ENCODE measurements around the gene SEMA4B.
"Not testable (repeated sequence)": the region's sequence is repeated elsewhere in the genome, so short reads cannot be mapped to it uniquely, and the experiment has no call there.

SEMA4B gene

DNA sequence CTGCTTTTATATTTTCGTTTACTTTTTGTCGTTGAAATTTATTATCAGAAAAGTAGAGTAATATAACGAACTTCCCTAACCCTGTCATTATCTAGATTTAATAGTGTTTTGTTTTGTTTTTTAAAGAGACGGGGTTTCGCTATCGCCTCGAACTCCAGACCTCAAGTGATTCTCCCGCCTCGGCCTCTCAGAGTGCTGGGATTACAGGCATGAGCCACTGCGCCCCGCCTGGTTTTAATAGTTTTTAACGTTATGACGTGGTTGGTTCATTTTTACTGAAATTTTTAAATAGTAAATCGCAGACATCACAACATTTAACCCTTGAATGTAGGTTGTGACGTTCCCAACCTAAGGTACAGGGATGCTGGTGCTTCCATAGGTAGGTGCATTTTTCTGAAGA, 65.4 kb downstream of the SEMA4B start:
- peaks cover 36% of the 10 kb centered on the region for H3K4me1 ChIP-seq (ENCODE audit: low read depth, poor library complexity, severe bottlenecking)
- H2AFZ ChIP-seq (ENCODE audit: low read depth): peak overlapping the region; percentile 86
- peak overlapping the region; percentile 86 for H3K9ac ChIP-seq
- TF ChIP-seq, protein P1, sequence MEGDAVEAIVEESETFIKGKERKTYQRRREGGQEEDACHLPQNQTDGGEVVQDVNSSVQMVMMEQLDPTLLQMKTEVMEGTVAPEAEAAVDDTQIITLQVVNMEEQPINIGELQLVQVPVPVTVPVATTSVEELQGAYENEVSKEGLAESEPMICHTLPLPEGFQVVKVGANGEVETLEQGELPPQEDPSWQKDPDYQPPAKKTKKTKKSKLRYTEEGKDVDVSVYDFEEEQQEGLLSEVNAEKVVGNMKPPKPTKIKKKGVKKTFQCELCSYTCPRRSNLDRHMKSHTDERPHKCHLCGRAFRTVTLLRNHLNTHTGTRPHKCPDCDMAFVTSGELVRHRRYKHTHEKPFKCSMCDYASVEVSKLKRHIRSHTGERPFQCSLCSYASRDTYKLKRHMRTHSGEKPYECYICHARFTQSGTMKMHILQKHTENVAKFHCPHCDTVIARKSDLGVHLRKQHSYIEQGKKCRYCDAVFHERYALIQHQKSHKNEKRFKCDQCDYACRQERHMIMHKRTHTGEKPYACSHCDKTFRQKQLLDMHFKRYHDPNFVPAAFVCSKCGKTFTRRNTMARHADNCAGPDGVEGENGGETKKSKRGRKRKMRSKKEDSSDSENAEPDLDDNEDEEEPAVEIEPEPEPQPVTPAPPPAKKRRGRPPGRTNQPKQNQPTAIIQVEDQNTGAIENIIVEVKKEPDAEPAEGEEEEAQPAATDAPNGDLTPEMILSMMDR (conservative IDR thresholded peaks at IDR 0.05; ENCODE audit: low read depth, low read length): no peak
- H3K36me3 ChIP-seq (ENCODE audit: insufficient read depth): no peaks in the 10 kb centered on the region; the same call in 1 of the 2 replicates
- peak overlapping the region; percentile 69 for H3K27ac ChIP-seq
- peaks cover 46% of the 10 kb centered on the region for H3K79me2 ChIP-seq (ENCODE audit: insufficient read depth, low read depth)
- 0 out of 2 replicates have a peak, but pooled peaks cover 18% of the 10 kb centered on the region for H4K20me1 ChIP-seq (ENCODE audit: insufficient read depth)
- no peaks in the 10 kb centered on the region for H3K27me3 ChIP-seq (ENCODE audit: insufficient read depth, low read depth)
- H3K4me2 ChIP-seq: peak overlapping the region; percentile 93
- peak overlapping the region; percentile 36 for H3K4me3 ChIP-seq (IDR thresholded peaks at IDR 0.05; ENCODE audit: insufficient read depth, low read depth, low read length)

DNA sequence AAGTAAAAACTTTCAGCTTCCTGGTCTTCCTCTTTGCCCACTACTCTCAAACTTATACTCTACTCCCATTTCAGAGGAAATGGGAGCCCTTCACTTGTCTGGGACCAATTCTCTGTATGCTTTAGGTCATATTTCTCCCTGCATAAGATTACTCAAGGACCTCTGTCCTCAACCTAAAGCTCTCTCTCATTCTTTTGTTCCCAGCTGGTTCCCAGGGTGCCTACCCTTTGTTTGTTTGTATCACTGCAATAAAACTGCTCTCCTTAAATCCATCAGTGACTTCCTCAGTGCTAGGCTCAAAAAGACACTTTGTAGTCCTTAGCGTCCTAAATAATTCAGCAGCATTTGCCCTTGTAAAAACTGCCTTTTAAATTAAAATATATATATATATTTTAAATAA, 67.3 kb downstream of the SEMA4B start:
- H3K36me3 ChIP-seq (ENCODE audit: insufficient read depth): no peaks in the 10 kb centered on the region; the same call in 1 of the 2 replicates

DNA sequence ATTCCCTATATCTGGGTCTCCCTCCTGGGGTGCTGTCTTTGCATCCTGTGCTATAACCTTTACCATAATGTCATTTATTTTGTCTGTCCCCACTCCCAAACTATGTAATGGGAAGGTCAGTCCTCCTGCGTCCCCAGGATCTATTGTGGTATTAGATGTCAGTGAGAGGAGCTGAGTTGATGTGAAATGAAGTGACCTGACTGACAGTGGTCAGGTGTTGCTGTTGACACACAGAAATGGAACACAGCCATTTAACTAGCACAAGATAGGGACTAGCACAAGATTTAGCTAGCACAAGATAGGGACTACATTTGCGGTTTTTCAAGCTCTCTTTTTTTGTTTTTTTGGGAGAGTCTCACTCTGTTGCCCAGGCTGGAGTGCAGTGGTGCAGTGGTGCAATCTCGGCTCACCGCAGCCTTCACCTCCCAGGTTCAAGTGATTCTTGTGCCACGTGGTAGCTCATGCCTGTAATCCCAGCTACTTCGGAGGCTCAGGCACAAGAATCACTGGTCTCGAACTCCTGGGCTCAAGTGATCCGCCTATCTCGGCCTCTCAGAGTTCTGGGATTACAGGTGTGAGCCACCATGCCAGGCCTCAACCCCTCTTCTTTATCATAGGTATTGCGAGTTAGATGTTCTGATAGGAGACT, 69.5 kb downstream of the SEMA4B start:
- no peaks in the 10 kb centered on the region for H3K27me3 ChIP-seq (ENCODE audit: insufficient read depth, low read depth)
- H3K36me3 ChIP-seq (ENCODE audit: insufficient read depth): no peaks in the 10 kb centered on the region; the same call in 1 of the 2 replicates
- no peak overlapping the region for H3K9ac ChIP-seq
- no peak overlapping the region for H3K27ac ChIP-seq
- no peak overlapping the region for H3K4me2 ChIP-seq
- H3K79me2 ChIP-seq (ENCODE audit: insufficient read depth, low read depth): peaks cover 52% of the 10 kb centered on the region
- H3K4me3 ChIP-seq (IDR thresholded peaks at IDR 0.05; ENCODE audit: insufficient read depth, low read depth, low read length): no peak overlapping the region
- 0 out of 2 replicates have a peak, but pooled peaks cover 18% of the 10 kb centered on the region for H4K20me1 ChIP-seq (ENCODE audit: insufficient read depth)
- TF ChIP-seq, protein P1 (conservative IDR thresholded peaks at IDR 0.05; ENCODE audit: low read depth, low read length): no peak
- H3K4me1 ChIP-seq (ENCODE audit: low read depth, poor library complexity, severe bottlenecking): peaks cover 26% of the 10 kb centered on the region
- no peak overlapping the region for H2AFZ ChIP-seq (ENCODE audit: low read depth)

More for the DNA sequence above, 67.3 kb downstream of the SEMA4B start:
- Histone ChIP-seq H3K27ac (no peak overlapping the region), H3K9ac (no peak overlapping the region), H3K27me3 (ENCODE audit: insufficient read depth, low read depth) (no peaks in the 10 kb centered on the region), H3K4me1 (ENCODE audit: low read depth, poor library complexity, severe bottlenecking) (peaks cover 36% of the 10 kb centered on the region), H4K20me1 (ENCODE audit: insufficient read depth) (0 out of 2 replicates have a peak, but pooled peaks cover 18% of the 10 kb centered on the region), H3K79me2 (ENCODE audit: insufficient read depth, low read depth) (peaks cover 51% of the 10 kb centered on the region), H2AFZ (ENCODE audit: low read depth) (no peak overlapping the region), H3K4me3 (IDR thresholded peaks at IDR 0.05; ENCODE audit: insufficient read depth, low read depth, low read length) (no peak overlapping the region), H3K4me2 (peak overlapping the region; percentile 93; the same call in 1 of the 2 replicates)
- TF ChIP-seq, protein P1 (conservative IDR thresholded peaks at IDR 0.05; ENCODE audit: low read depth, low read length): no peak

DNA sequence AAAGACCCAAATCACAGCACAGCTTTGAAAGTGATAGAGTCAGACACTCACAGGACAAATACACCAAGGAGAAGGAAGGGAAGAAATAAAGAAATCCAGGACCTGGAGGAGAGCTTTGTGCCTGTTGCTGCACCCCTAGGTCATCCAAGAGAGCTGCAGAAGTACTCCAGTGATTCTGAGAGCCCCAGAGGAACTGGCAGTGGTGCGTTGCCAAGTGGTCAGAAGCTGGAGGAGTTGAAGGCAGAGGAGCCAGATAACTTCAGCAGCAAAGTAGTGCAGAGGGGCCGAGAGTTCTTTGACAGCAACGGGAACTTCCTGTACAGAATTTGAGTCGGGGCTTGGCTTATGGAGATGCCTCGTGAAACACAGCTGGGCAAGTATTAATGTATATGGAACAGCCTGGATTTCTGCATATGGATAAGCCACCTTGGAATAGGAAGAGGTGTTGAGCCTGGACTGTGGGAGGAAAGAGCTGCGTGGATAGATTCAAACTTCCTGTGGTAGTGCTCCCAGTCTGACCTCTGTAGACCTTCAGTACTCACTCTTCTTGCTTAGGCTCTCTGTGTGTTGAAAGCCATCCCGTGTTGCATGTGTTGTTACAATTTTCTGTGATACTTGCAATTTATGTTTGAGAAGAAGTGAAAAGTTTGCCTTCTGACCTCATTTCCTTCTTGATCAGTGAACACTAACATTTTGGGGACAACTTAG, 70.5 kb downstream of the SEMA4B start:
- TF ChIP-seq, protein P1 (conservative IDR thresholded peaks at IDR 0.05; ENCODE audit: low read depth, low read length): no peak
- peaks cover 44% of the 10 kb centered on the region for H3K79me2 ChIP-seq (ENCODE audit: insufficient read depth, low read depth)
- no peak overlapping the region for H3K9ac ChIP-seq
- no peak overlapping the region for H2AFZ ChIP-seq (ENCODE audit: low read depth)
- H3K4me3 ChIP-seq (IDR thresholded peaks at IDR 0.05; ENCODE audit: insufficient read depth, low read depth, low read length): no peak overlapping the region
- no peaks in the 10 kb centered on the region for H3K27me3 ChIP-seq (ENCODE audit: insufficient read depth, low read depth)
- no peak overlapping the region for H3K27ac ChIP-seq
- H3K36me3 ChIP-seq (ENCODE audit: insufficient read depth): no peaks in the 10 kb centered on the region; the same call in 1 of the 2 replicates
- peaks cover 24% of the 10 kb centered on the region for H3K4me1 ChIP-seq (ENCODE audit: low read depth, poor library complexity, severe bottlenecking)
- H3K4me2 ChIP-seq: no peak overlapping the region
- 0 out of 2 replicates have a peak, but pooled peaks cover 18% of the 10 kb centered on the region for H4K20me1 ChIP-seq (ENCODE audit: insufficient read depth)

DNA sequence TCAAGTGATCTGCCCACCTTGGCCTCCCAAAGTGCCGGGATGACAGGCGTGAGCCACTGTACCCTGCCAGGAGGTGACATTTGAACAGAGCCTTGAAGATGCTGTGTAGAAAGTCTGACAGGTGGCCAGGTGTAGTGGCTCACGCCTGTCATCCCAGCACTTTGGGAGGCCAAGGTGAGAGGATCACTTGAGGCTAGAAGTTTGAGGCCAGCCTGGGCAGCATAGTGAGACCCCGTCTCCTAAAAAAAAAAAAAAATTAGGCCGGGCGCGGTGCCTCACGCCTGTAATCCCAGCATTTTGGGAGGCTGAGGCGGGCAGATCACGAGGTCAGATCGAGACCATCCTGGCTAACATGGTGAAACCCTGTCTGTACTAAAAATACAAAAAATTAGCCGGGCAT, 77.3 kb downstream of the SEMA4B start:
- not testable (repeated sequence) for H3K79me2 ChIP-seq (ENCODE audit: insufficient read depth, low read depth); H4K20me1 ChIP-seq (ENCODE audit: insufficient read depth); H3K4me1 ChIP-seq (ENCODE audit: low read depth, poor library complexity, severe bottlenecking); H3K27ac ChIP-seq; H3K4me2 ChIP-seq; H2AFZ ChIP-seq (ENCODE audit: low read depth); H3K9ac ChIP-seq; H3K36me3 ChIP-seq (ENCODE audit: insufficient read depth); H3K4me3 ChIP-seq (IDR thresholded peaks at IDR 0.05; ENCODE audit: insufficient read depth, low read depth, low read length); H3K27me3 ChIP-seq (ENCODE audit: insufficient read depth, low read depth)

Data from KMS-11 (cell line).